GM19395 (cell line): ENCODE data around the gene CPNE5.
A peak's percentile ranks its signal among the peaks of the same experiment; 100 is the strongest.

Experiments used
- ATAC-seq: cut with Tn5 transposase; IDR thresholded peaks from one replicate; pipeline ENCODE4 v1.9.1; 2021; ENCODE audit warnings: mild to moderate bottlenecking, moderate library complexity; ENCODE audit not compliant: unreplicated experiment

CPNE5 gene

GRCh38 chr6:36766399-36766945, 72.8 kb downstream of the CPNE5 start:
- no peak for ATAC-seq

- ATAC-seq, result peak; percentile 77
These were observed 73.4 kb downstream of the CPNE5 start for GRCh38 chr6:36765594-36766398.

GRCh38 chr6:36765190-36765589, 74.1 kb downstream of the CPNE5 start:
- ATAC-seq, result no peak

- no peak for ATAC-seq
These were observed 77.1 kb downstream of the CPNE5 start for GRCh38 chr6:36762123-36762522.

GRCh38 chr6:36760685-36761435, 78.4 kb downstream of the CPNE5 start:
- no peak for ATAC-seq

- ATAC-seq, result no peak
These were observed 80.0 kb downstream of the CPNE5 start for GRCh38 chr6:36759148-36759759.

- ATAC-seq, result no peak
These were observed 80.6 kb downstream of the CPNE5 start for GRCh38 chr6:36758516-36759147.

GRCh38 chr6:36757943-36758508, 81.2 kb downstream of the CPNE5 start:
- no peak for ATAC-seq

- no peak for ATAC-seq
These were observed 82.0 kb downstream of the CPNE5 start for GRCh38 chr6:36757206-36757605.

GRCh38 chr6:36756786-36757185, 82.5 kb downstream of the CPNE5 start:
- no peak for ATAC-seq

- ATAC-seq, result peak; percentile 44
These were observed 83.6 kb downstream of the CPNE5 start for GRCh38 chr6:36755435-36756348.

- no peak for ATAC-seq
These were observed 84.4 kb downstream of the CPNE5 start for GRCh38 chr6:36754582-36755434.

GRCh38 chr6:36753671-36754405, 85.4 kb downstream of the CPNE5 start:
- ATAC-seq, result no peak

GRCh38 chr6:36752886-36753506, 86.2 kb downstream of the CPNE5 start:
- ATAC-seq, result no peak

- ATAC-seq, result no peak
These were observed 86.9 kb downstream of the CPNE5 start for GRCh38 chr6:36752187-36752885.

- ATAC-seq, result no peak
These were observed 87.4 kb downstream of the CPNE5 start for GRCh38 chr6:36751833-36752186.

- no peak for ATAC-seq
These were observed 88.2 kb downstream of the CPNE5 start for GRCh38 chr6:36751091-36751490.
